Nephron progenitor cell (in vitro differentiated cells): ENCODE measurements around the gene COPS8.

Source experiments
- DNase-seq: peaks from one replicate; pipeline ENCODE4 v3.0.0; 2021
- H3K27ac Mint-ChIP-seq: 2 replicates; pipeline ENCODE4 v1.8.0; 2021; ENCODE audit warnings: mild to moderate bottlenecking, moderate library complexity, mixed read lengths
- H3K27me3 Mint-ChIP-seq: 2 replicates; pipeline ENCODE4 v1.8.0; 2021; ENCODE audit warnings: mild to moderate bottlenecking, low read depth, mixed read lengths; ENCODE audit not compliant: poor library complexity
- H3K36me3 Mint-ChIP-seq: 2 replicates; pipeline ENCODE4 v1.8.0; 2021; ENCODE audit warnings: low read depth, mixed read lengths
- H3K4me1 Mint-ChIP-seq: 2 replicates; pipeline ENCODE4 v1.8.0; 2021; ENCODE audit warnings: mixed read lengths
- H3K4me3 Mint-ChIP-seq: 2 replicates; pipeline ENCODE4 v1.8.0; 2021; ENCODE audit warnings: mild to moderate bottlenecking, moderate library complexity, mixed read lengths
- H3K9me3 Mint-ChIP-seq: 2 replicates; pipeline ENCODE4 v1.8.0; 2021; ENCODE audit warnings: mild to moderate bottlenecking, moderate library complexity, mixed read lengths
- TF ChIP-seq, protein P1 (sequence below): fragments of 200-600 bp; sonication (generic); IDR thresholded peaks from 2 replicates; pipeline ENCODE4 v1.5.0; 2021; ENCODE audit warnings: antibody characterized with exemption

Gene COPS8

DNA sequence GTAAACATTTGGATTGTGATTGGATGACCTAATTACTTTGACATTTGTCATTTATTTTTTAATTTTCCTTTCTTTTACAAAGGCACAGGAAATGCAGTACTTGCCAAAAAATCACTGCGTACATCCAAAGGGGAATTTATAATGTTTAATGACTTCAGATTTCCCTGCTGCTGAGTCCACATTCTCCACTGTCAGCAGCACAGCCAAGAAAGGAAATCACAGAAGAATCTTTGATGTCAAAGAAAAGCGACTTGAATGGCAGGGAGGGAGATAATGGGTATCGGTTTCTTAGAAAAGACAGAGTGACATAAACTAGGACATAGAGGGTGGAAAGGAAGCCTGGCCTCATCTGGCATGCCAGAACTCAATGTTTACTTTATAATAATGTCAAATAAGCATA lies 41.4 kb upstream of the COPS8 start:
- no peak overlapping the region for H3K4me3 Mint-ChIP-seq
- peaks cover 24% of the 10 kb centered on the region for H3K9me3 Mint-ChIP-seq
- no peak overlapping the region for H3K27ac Mint-ChIP-seq
- H3K36me3 Mint-ChIP-seq, result peaks cover 23% of the 10 kb centered on the region
- no peak for DNase-seq
- TF ChIP-seq, protein P1, sequence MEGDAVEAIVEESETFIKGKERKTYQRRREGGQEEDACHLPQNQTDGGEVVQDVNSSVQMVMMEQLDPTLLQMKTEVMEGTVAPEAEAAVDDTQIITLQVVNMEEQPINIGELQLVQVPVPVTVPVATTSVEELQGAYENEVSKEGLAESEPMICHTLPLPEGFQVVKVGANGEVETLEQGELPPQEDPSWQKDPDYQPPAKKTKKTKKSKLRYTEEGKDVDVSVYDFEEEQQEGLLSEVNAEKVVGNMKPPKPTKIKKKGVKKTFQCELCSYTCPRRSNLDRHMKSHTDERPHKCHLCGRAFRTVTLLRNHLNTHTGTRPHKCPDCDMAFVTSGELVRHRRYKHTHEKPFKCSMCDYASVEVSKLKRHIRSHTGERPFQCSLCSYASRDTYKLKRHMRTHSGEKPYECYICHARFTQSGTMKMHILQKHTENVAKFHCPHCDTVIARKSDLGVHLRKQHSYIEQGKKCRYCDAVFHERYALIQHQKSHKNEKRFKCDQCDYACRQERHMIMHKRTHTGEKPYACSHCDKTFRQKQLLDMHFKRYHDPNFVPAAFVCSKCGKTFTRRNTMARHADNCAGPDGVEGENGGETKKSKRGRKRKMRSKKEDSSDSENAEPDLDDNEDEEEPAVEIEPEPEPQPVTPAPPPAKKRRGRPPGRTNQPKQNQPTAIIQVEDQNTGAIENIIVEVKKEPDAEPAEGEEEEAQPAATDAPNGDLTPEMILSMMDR, result no peak
- peaks cover 27% of the 10 kb centered on the region for H3K4me1 Mint-ChIP-seq
- peaks cover 3% of the 10 kb centered on the region for H3K27me3 Mint-ChIP-seq

DNA sequence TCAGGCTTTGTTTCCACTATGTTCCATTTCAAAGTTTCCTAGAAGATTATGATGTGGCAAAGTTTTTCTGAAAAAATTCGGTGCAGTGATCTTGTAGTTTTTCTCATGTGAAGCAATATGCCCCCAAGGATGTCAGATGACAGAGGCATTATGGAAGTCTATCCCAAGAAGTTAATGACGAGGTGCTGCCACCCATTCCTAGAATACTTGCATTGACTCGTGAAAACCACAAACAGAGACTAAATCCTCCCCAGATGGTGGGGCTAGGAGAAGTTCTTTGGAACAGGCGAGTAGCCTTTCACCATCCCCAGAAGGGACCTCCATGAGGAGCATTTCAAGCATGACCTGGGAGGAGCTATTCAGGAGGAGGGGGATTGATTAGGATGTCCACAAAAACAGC lies 40.2 kb upstream of the COPS8 start:
- TF ChIP-seq, protein P1, result no peak
- H3K36me3 Mint-ChIP-seq, result peaks cover 29% of the 10 kb centered on the region
- DNase-seq, result no peak
- peaks cover 3% of the 10 kb centered on the region for H3K27me3 Mint-ChIP-seq
- H3K27ac Mint-ChIP-seq, result no peak overlapping the region
- peaks cover 19% of the 10 kb centered on the region for H3K4me1 Mint-ChIP-seq
- H3K4me3 Mint-ChIP-seq, result no peak overlapping the region
- peaks cover 34% of the 10 kb centered on the region for H3K9me3 Mint-ChIP-seq

DNA sequence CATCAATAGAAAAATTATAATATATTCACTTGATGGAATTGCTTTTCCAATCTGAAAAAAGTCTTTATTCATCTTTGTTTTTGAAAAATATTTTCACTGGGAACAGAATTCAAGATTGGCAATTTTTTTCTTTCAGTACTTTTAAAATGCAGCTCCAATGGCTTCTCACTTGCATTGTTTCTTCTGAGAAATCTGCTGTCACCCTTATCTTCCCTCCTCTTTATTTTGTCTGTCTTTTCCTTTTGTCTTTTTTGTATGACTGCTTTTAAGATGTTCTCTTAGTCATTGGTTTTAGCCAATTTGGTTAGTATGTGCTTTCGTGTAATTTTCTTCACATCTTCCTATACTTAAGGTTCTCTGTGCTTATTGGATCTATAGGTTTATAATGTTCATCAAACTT lies 37.1 kb upstream of the COPS8 start:
- Mint-ChIP-seq H3K4me3 (no peak overlapping the region), H3K27me3 (peaks cover 11% of the 10 kb centered on the region), H3K36me3 (peaks cover 29% of the 10 kb centered on the region), H3K4me1 (no peaks in the 10 kb centered on the region), H3K9me3 (peaks cover 39% of the 10 kb centered on the region), H3K27ac (no peak overlapping the region)
- TF ChIP-seq, protein P1, result no peak
- no peak for DNase-seq

DNA sequence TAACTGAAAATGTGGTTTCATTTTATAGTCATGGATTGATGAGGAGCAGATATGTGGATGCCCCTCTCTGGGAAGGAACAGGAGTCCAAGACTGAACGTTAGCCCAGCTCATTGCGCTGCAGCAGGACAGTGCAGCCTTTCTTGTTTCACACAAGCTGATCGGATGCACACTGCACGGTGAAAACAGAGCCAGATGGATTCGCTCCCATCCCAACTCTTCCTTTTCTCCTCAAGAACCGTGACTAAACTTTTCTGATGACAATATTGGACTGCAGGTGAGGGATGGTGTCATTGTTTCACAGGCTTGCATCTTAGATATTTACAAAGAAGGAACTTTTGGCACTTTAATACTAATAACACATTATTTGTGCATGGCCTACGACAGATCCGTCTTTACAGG lies 33.8 kb upstream of the COPS8 start:
- peaks cover 39% of the 10 kb centered on the region for H3K9me3 Mint-ChIP-seq
- DNase-seq, result no peak
- H3K4me3 Mint-ChIP-seq, result no peak overlapping the region
- peaks cover 11% of the 10 kb centered on the region for H3K27me3 Mint-ChIP-seq
- H3K36me3 Mint-ChIP-seq, result peaks cover 29% of the 10 kb centered on the region
- H3K27ac Mint-ChIP-seq, result no peak overlapping the region
- no peaks in the 10 kb centered on the region for H3K4me1 Mint-ChIP-seq
- TF ChIP-seq, protein P1, result no peak

DNA sequence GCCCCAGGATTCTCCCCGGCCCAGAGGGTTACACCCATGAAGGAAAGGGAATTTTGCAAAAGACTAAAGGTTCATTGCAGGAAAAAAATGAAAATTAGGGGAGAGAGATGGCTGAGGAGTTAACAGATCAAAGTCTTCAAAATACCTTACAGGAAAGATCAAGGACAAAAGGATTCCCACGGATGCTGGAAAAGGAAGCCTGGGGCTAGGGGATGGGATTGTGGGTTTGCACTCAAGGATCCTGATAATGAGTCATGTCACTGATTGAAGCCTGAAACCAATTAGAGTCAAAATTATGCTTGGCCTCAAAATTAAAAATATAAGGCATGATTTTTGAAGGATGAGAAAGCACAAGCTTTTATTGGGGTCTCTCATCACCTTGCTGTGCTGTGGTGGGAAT lies 32.6 kb upstream of the COPS8 start:
- H3K27ac Mint-ChIP-seq, result no peak overlapping the region
- H3K36me3 Mint-ChIP-seq, result peaks cover 17% of the 10 kb centered on the region
- peaks cover 27% of the 10 kb centered on the region for H3K9me3 Mint-ChIP-seq
- TF ChIP-seq, protein P1, result no peak
- no peaks in the 10 kb centered on the region for H3K4me1 Mint-ChIP-seq
- DNase-seq, result no peak
- no peak overlapping the region for H3K4me3 Mint-ChIP-seq
- H3K27me3 Mint-ChIP-seq, result peaks cover 8% of the 10 kb centered on the region

DNA sequence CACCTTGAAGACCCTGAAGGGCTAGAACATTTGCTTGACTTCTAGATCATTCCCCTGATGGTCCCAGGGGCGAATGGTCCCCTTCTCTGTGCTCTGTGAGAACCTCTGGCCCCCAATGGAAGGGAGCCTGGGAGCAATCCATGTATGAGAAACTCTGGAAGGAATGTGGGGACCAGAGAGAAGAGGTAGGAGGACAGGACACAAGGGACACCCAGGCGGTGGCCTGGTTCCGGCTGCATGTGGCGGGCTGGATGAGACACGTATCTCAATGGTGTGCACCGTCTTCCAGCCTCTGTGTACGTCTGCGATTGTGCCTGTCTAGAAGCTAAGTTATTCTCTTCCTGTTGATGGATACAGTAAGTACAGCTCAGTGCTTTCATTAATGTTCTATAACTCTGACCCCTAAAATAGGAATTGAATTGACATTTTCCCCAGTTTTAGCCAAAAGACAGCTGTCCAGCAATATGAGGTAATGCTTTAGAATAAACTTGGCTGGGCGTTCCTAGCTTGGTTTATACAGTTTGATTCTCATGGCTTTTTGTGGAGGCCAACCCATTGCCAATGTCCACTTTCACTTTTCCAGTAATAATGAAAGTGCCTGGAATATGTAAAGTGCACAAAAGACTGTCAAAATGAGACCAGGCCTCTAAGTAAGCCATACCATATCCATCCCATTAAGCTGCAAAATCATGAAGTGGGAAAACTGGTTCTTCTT lies 30.1 kb upstream of the COPS8 start:
- H3K4me1 Mint-ChIP-seq, result peaks cover 6% of the 10 kb centered on the region
- TF ChIP-seq, protein P1, result no peak
- H3K36me3 Mint-ChIP-seq, result no peaks in the 10 kb centered on the region
- DNase-seq, result no peak
- peaks cover 8% of the 10 kb centered on the region for H3K27me3 Mint-ChIP-seq
- peaks cover 5% of the 10 kb centered on the region for H3K9me3 Mint-ChIP-seq
- H3K27ac Mint-ChIP-seq, result no peak overlapping the region
- no peak overlapping the region for H3K4me3 Mint-ChIP-seq
